GM06990 (cell line): ENCODE measurements around the gene GJA8.
"Not testable (repeated sequence)": the region's sequence is repeated elsewhere in the genome, so short reads cannot be mapped to it uniquely, and the experiment has no call there.

Experiments used
- DNase-seq: peaks from one replicate; pipeline ENCODE4 v3.0.0-alpha.2; 2011; ENCODE audit not compliant: insufficient read length; ENCODE audit errors: extremely low read depth
- H3K27me3 ChIP-seq: replicated peaks from 2 replicates; pipeline ENCODE4 v1.6.0; 2011; ENCODE audit warnings: low read length; ENCODE audit not compliant: control insufficient read depth, insufficient read depth
- H3K36me3 ChIP-seq: 2 replicates; pipeline ENCODE4 v1.5.1; 2011; ENCODE audit warnings: low read length; ENCODE audit not compliant: control insufficient read depth, insufficient read depth
- H3K4me3 ChIP-seq: replicated peaks from 2 replicates; pipeline ENCODE4 v1.5.1; 2011; ENCODE audit warnings: low read depth, mild to moderate bottlenecking, control low read depth, low read length
- TF ChIP-seq, protein P1 (sequence below): IDR thresholded peaks from 2 replicates; pipeline ENCODE4 v1.5.1; 2011; ENCODE audit warnings: low read length, control low read depth, mild to moderate bottlenecking, inconsistent platforms; ENCODE audit not compliant: insufficient read depth, poor library complexity, severe bottlenecking

Gene GJA8

DNA sequence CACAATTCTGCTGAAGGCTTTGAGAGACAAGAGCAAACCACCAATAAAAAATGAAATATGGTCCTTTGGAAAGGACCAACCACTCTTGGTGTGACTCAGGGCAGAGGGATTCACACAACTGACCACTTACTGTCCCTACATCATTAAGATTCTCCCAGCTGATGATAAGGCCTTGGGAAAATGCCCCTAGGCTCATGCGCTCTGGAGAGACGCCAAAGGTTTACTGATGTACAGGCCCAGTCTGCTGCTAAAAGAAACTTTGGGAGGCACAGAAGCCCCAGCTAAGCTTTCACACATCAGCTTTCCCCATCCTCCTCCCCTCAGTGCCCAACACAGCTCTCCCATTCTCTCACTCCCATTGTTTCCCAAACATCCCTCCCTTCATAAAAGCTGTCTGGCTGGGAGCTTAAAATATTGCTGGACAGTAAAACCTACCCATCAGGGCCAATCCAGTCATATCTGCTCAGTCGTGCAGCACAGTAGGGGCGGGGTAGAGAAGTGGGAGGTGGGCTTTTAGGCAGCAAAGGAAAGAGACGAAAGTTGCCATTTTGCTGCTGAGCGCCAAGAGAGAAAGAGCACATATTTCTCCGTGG, at the start of gene GJA8:
GJA8 (plus strand) TSS at position 543 of the 593 bp plus-strand sequence. CDS start 5,161 bp downstream, outside the sequence.
- Histone ChIP-seq H3K36me3 (no peaks in the 10 kb centered on the region; the same call in 1 of the 2 replicates), H3K27me3 (no peaks in the 10 kb centered on the region), H3K4me3 (no peak within 1 kb of the TSS)
- TF ChIP-seq, protein P1, sequence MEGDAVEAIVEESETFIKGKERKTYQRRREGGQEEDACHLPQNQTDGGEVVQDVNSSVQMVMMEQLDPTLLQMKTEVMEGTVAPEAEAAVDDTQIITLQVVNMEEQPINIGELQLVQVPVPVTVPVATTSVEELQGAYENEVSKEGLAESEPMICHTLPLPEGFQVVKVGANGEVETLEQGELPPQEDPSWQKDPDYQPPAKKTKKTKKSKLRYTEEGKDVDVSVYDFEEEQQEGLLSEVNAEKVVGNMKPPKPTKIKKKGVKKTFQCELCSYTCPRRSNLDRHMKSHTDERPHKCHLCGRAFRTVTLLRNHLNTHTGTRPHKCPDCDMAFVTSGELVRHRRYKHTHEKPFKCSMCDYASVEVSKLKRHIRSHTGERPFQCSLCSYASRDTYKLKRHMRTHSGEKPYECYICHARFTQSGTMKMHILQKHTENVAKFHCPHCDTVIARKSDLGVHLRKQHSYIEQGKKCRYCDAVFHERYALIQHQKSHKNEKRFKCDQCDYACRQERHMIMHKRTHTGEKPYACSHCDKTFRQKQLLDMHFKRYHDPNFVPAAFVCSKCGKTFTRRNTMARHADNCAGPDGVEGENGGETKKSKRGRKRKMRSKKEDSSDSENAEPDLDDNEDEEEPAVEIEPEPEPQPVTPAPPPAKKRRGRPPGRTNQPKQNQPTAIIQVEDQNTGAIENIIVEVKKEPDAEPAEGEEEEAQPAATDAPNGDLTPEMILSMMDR, result no peak
- DNase-seq, result no peak

DNA sequence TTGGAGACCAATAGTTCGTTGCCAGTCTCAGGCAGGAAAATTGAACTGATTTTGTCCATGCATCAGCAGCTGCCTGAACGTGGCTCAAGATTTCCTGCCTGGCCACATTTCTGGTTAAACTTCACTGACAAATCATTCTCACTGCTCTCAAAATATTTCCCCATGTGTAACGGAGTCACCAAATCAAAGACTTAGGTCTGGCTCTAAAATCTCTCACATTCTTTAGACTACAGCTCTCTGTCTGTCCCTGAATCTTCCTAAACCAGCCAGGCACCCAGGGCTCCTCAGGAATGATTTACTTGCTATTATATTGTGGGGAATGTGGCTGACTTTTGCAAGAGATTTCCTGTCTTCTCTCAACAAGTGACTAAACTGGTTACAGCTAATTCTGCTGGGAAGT, 49.2 kb upstream of the GJA8 start:
- Histone ChIP-seq H3K4me3 (no peak overlapping the region), H3K27me3 (no peaks in the 10 kb centered on the region), H3K36me3 (no peaks in the 10 kb centered on the region)
- TF ChIP-seq, protein P1, result no peak
- no peak for DNase-seq

DNA sequence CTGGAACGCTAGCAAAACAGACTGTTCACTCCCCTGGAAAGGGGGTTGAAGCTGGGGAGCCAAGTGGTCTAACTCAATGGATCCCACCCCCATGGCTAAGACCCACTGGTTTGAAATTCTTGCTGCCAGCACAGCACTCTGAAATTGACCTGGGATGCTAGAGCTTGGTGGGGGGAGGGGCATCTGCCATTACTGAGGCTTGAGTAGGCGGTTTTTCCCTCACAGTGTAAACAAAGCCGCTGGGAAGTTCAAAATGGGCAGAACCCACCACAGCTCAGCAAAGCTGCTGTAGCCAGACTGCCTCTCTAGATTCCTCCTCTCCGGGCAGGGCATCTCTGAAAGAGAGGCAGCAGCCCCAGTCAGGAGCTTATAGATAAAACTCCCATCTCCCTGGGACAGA, 47.6 kb upstream of the GJA8 start:
- not testable (repeated sequence) for H3K36me3 ChIP-seq, H3K4me3 ChIP-seq, DNase-seq, H3K27me3 ChIP-seq

DNA sequence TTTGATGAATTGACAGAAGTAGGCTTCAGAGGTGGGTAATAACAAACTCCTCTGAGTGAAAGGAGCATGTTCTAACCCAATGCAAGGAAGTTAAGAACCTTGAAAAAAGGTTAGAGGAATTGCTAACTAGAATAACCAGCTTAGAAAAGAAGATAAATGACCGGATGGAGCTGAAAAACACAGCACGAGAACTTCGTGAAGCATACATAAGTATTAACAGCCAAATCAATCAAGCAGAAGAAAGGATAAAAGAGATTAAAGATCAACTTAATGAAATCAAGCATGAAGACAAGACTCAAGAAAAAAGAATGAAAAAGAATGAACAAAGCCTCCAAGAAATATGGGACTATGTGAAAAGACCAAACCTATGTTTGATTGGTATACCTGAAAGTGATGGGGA, 46.6 kb upstream of the GJA8 start:
- DNase-seq, H3K27me3 ChIP-seq, H3K4me3 ChIP-seq, H3K36me3 ChIP-seq: not testable (repeated sequence)

DNA sequence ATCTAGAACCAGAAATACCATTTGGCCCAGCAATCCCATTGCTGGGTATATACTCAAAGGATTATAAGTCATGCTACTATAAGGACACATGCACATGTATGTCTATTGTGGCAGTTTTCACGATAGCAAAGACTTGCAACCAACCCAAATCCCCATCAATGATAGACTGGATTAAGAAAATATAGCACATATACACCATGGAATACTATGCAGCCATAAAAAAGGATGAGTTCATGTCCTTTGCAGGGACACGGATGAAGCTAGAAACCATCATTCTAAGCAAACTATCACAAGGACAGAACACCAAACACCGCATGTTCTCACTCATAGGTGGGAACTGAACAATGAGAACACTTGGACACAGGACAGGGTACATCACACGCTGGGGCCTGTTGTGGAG, 35.4 kb upstream of the GJA8 start:
- not testable (repeated sequence) for H3K27me3 ChIP-seq, H3K36me3 ChIP-seq, DNase-seq, H3K4me3 ChIP-seq

DNA sequence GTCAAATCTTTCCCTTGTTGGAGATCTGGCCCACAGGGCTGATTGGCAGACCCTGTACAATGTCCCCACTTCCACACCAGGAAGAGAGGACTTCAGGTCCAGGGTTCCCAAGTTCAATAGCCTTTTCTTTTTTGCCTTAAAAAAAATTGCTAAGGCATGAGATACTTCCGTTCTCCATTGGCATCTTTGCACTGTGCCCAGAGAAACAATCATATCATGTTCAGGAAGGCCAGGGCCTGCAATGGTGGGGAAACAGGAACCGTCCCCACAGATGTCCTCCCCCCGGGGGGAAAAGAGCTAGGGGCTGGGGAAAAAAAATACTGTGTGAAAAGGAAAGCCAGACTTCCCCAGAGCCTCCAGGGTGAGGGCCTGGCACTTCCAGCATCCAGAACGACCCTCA, 24.6 kb upstream of the GJA8 start:
- TF ChIP-seq, protein P1, result no peak
- Histone ChIP-seq H3K27me3 (no peaks in the 10 kb centered on the region), H3K36me3 (no peaks in the 10 kb centered on the region), H3K4me3 (no peak overlapping the region)
- no peak for DNase-seq

DNA sequence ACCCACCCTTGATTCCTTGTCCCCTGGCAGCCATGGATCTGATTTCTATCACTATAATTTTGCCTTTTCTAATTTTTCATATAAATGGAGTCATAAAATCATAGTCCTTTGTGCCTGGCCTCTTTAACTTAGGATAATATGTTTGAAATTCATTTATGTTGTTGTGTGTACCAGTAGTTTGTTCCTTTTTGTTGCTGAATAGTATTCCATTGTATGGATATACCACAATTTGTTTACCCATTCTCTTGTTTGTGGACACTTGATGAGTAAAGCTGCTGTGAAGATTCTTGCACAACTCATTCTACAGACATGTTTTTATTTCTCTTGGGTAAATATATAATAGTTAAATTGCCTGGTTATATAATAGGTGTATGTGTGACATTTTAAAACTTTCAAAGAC, 22.7 kb upstream of the GJA8 start:
- H3K4me3 ChIP-seq, result no peak overlapping the region
- DNase-seq, result no peak

More for the DNA sequence above, 22.7 kb upstream of the GJA8 start:
- no peaks in the 10 kb centered on the region for H3K36me3 ChIP-seq
- no peaks in the 10 kb centered on the region for H3K27me3 ChIP-seq
- TF ChIP-seq, protein P1, result no peak
